Measurements from ENCODE around the gene TBX1. TPM values are rescaled to one million over a fixed set of nuclear protein-coding genes. Genes with fewer than 3 reads are reported as not detected.

The TBX1 gene
- total RNA-seq, 3 donors from 2014 or later (not counting 1 experiment from before 2014, with no cell fraction given): 2.0 to 4.6 (median 3.2) TPM

DNA sequence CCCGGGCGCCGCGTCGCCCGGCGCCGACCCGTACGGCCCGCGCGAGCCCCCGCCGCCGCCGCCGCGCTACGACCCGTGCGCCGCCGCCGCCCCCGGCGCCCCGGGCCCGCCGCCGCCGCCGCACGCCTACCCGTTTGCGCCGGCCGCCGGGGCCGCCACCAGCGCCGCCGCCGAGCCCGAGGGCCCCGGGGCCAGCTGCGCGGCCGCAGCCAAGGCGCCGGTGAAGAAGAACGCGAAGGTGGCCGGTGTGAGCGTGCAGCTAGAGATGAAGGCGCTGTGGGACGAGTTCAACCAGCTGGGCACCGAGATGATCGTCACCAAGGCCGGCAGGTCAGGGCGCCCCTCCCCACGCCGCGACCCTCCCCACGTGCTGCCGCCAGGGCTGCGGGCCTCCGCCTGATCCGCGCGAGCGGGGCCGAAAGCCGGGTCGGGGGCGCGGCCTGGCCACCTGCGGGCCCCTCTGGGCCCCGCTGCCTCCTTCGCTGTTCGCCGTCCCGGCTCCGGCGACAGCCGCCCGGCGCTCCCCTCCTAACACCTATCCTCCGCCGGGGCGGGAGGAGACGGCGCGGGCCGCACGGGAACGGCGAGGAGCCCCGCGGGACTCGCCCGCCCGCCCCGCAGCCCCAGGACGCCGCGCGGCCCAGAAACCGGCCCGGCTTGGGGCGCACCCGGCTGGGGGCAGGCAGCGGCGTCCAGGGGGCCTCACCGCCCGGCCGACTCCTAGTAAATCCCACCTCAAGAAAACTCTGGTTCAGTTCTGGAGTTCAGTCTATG lies 560 bp downstream of the TBX1 start:
- Mint-ChIP-seq H3K36me3 (no peaks in the 10 kb centered on the region), H3K4me3 (peak overlapping the region; percentile 78), H3K27ac (no peak overlapping the region), H3K9me3 (no peaks in the 10 kb centered on the region), H3K4me1 (peaks cover 12 to 25% of the 10 kb centered on the region in 2 donors), H3K27me3 (ENCODE audit: low read depth in 2 of 2) (peaks cover 45 to 48% of the 10 kb centered on the region in 2 donors)
- ATAC-seq (no peak), DNase-seq (peak in 1 of 2 donors; percentile 15)
- WGBS (ENCODE audit: insufficient coverage): 8% methylated on average over 117 of the region's 117 CpGs
- intact Hi-C loops (cut with micrococcal nuclease): no loop called here
- no peak overlapping the region for H3K4me3 ChIP-seq (ENCODE audit: low read length)
- TF ChIP-seq, protein P1, sequence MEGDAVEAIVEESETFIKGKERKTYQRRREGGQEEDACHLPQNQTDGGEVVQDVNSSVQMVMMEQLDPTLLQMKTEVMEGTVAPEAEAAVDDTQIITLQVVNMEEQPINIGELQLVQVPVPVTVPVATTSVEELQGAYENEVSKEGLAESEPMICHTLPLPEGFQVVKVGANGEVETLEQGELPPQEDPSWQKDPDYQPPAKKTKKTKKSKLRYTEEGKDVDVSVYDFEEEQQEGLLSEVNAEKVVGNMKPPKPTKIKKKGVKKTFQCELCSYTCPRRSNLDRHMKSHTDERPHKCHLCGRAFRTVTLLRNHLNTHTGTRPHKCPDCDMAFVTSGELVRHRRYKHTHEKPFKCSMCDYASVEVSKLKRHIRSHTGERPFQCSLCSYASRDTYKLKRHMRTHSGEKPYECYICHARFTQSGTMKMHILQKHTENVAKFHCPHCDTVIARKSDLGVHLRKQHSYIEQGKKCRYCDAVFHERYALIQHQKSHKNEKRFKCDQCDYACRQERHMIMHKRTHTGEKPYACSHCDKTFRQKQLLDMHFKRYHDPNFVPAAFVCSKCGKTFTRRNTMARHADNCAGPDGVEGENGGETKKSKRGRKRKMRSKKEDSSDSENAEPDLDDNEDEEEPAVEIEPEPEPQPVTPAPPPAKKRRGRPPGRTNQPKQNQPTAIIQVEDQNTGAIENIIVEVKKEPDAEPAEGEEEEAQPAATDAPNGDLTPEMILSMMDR (IDR thresholded peaks at IDR 0.05): no peak
- no peak overlapping the region for H3K27ac ChIP-seq (ENCODE audit: low read length)
- peaks cover 27% of the 10 kb centered on the region for H3K4me1 ChIP-seq (ENCODE audit: control insufficient read depth, insufficient read depth, low read length)
- H3K9me3 ChIP-seq (ENCODE audit: control insufficient read depth, insufficient read depth, low read length): no peaks in the 10 kb centered on the region
- no peaks in the 10 kb centered on the region for H3K36me3 ChIP-seq (ENCODE audit: control insufficient read depth, insufficient read depth, low read length)
- H3K27me3 ChIP-seq (ENCODE audit: control insufficient read depth, insufficient read depth, low read length): peaks cover 30% of the 10 kb centered on the region

DNA sequence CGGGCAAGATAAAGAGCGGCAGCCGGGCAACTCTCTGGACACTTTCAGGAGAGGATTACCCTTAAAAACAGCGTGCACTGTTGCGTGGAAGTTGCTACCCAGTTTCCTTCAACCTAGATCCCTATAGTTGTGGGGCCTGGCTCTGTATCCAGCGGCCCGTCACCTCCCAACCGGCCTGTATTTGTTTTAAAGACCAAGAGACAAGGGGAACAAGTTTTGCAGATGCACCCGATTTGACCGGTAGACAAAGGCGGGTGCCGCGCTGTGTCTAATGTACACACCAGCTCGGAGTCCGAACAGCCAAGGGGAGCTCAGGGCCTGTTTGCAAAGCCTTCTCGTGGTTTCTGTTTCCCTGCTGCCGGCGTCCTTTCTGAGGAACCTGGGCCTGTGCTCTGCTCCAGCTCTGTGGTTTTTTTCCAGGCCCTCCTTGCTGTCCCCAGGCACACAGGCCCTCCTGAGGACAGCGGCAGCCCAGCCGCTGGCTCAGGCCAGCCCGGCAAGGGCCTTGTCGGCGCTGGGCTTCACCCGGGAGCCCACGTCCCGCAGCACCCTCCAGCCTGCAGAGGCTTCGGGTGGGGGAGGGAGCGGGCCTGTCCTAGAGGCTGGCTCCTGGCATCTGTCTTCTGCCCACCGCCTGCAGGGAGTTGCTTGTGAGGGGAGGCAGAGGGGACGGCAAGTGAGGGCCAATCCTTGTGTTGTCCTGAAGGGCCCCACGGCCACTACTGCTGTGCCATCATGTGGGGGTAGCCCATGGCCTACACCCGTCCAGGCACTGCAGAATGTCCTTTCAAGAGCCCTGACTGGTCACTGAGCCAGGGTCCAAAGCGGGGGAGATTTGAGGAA lies 1.4 kb downstream of the TBX1 start:
- H3K27me3 ChIP-seq (ENCODE audit: control insufficient read depth, insufficient read depth, low read length): peaks cover 27% of the 10 kb centered on the region
- WGBS (ENCODE audit: insufficient coverage): 78% methylated on average over 33 of the region's 33 CpGs

GRCh38 chr22:19762568-19763457 lies 2.2 kb downstream of the TBX1 start:
- Mint-ChIP-seq H3K27ac (no peak overlapping the region), H3K27me3 (ENCODE audit: low read depth in 2 of 2) (peaks cover 37 to 44% of the 10 kb centered on the region in 2 donors), H3K4me1 (peaks cover 17 to 28% of the 10 kb centered on the region in 2 donors), H3K36me3 (no peaks in the 10 kb centered on the region), H3K4me3 (peak overlapping the region; percentile 52), H3K9me3 (no peaks in the 10 kb centered on the region)
- Histone ChIP-seq H3K27ac (ENCODE audit: low read length) (no peak overlapping the region), H3K27me3 (ENCODE audit: control insufficient read depth, insufficient read depth, low read length) (peaks cover 28% of the 10 kb centered on the region), H3K36me3 (ENCODE audit: control insufficient read depth, insufficient read depth, low read length) (no peaks in the 10 kb centered on the region), H3K4me1 (ENCODE audit: control insufficient read depth, insufficient read depth, low read length) (peaks cover 27% of the 10 kb centered on the region), H3K4me3 (ENCODE audit: low read length) (no peak overlapping the region), H3K9me3 (ENCODE audit: control insufficient read depth, insufficient read depth, low read length) (no peaks in the 10 kb centered on the region)
- DNase-seq (no peak), ATAC-seq (no peak)
- intact Hi-C loops (cut with micrococcal nuclease): no loop called here
- TF ChIP-seq, protein P1 (IDR thresholded peaks at IDR 0.05): no peak
- 86% methylated on average over 34 of the region's 34 CpGs for WGBS (ENCODE audit: insufficient coverage)

More for the DNA sequence above, 1.4 kb downstream of the TBX1 start:
- no peak overlapping the region for H3K27ac Mint-ChIP-seq
- no peaks in the 10 kb centered on the region for H3K36me3 Mint-ChIP-seq
- TF ChIP-seq, protein P1 (IDR thresholded peaks at IDR 0.05): no peak
- Histone ChIP-seq H3K27ac (ENCODE audit: low read length) (no peak overlapping the region), H3K36me3 (ENCODE audit: control insufficient read depth, insufficient read depth, low read length) (no peaks in the 10 kb centered on the region), H3K9me3 (ENCODE audit: control insufficient read depth, insufficient read depth, low read length) (no peaks in the 10 kb centered on the region), H3K4me1 (ENCODE audit: control insufficient read depth, insufficient read depth, low read length) (peaks cover 23% of the 10 kb centered on the region), H3K4me3 (ENCODE audit: low read length) (no peak overlapping the region)
- DNase-seq (no peak), ATAC-seq (no peak)
- intact Hi-C loops (cut with micrococcal nuclease): no loop called here
- no peaks in the 10 kb centered on the region for H3K9me3 Mint-ChIP-seq
- H3K4me1 Mint-ChIP-seq: peaks cover 13 to 28% of the 10 kb centered on the region in 2 donors
- H3K4me3 Mint-ChIP-seq: peak overlapping the region; percentile 78
- peaks cover 45 to 46% of the 10 kb centered on the region in 2 donors for H3K27me3 Mint-ChIP-seq (ENCODE audit: low read depth in 2 of 2)
